PC-9 (cell line): ENCODE data around the gene CEP63. TPM values are rescaled to one million over a fixed set of nuclear protein-coding genes. Genes with fewer than 3 reads are reported as not detected.

Experiments
- BruUV-seq: library from RNA; stranded (reverse); fragments of 400-500 nt; replicated peaks from 2 replicates; lab custom pipeline; 2021; lab: Mats Ljungman, UMichigan
- CTCF ChIA-PET: fragments of 300-600 bp; sonication (Branson Sonifier 250); formaldehyde crosslinking; loops from one replicate; lab custom pipeline; 2022; ENCODE audit warnings: antibody characterized with exemption; lab: Charles Lee
- POLR2A ChIA-PET: fragments of 300-600 bp; sonication (Branson Sonifier 250); formaldehyde crosslinking; loops from one replicate; lab custom pipeline; 2022; ENCODE audit warnings: antibody characterized with exemption; ENCODE audit not compliant: unreplicated experiment; lab: Charles Lee
- DNase-seq, 2 experiments: peaks; one replicate each; pipeline versions ENCODE4 v3.0.0 to v3.0.0-alpha.2; 2015 to 2022; ENCODE audit warnings: mixed read lengths in 1 of 2
- H2AFZ ChIP-seq: fragments of 200-600 bp; sonication (generic); 2 replicates; pipeline ENCODE4 v1.8.1; 2017; ENCODE audit warnings: antibody characterized with exemption
- H3F3A ChIP-seq: fragments of 200-600 bp; sonication (generic); 2 replicates; pipeline ENCODE4 v1.8.1; 2017; ENCODE audit warnings: antibody characterized with exemption, mild to moderate bottlenecking, low read depth; ENCODE audit not compliant: insufficient read depth
- H3K27ac ChIP-seq: fragments of 200-600 bp; sonication (generic); 2 replicates; pipeline ENCODE4 v1.6.1; 2016; ENCODE audit warnings: mixed run types
- H3K27me3 ChIP-seq: fragments of 200-600 bp; sonication (generic); 2 replicates; pipeline ENCODE4 v1.6.1; 2016; ENCODE audit warnings: low read depth, mixed run types; ENCODE audit not compliant: insufficient read depth
- H3K36me3 ChIP-seq: fragments of 200-600 bp; sonication (generic); 2 replicates; pipeline ENCODE4 v1.6.1; 2016; ENCODE audit warnings: low read depth, mixed run types
- H3K4me1 ChIP-seq: fragments of 200-600 bp; sonication (generic); replicated peaks from 2 replicates; pipeline ENCODE4 v1.6.1; 2016; ENCODE audit warnings: mixed run types; ENCODE audit not compliant: insufficient read depth
- H3K4me2 ChIP-seq: fragments of 200-600 bp; sonication (generic); 2 replicates; pipeline ENCODE4 v1.6.1; 2017; ENCODE audit warnings: mixed run types
- H3K4me3 ChIP-seq: fragments of 200-600 bp; sonication (generic); 2 replicates; pipeline ENCODE4 v1.6.1; 2016; ENCODE audit warnings: mixed run types
- H3K79me2 ChIP-seq: fragments of 200-600 bp; sonication (generic); 2 replicates; pipeline ENCODE4 v1.6.1; 2017; ENCODE audit warnings: low read depth, mixed run types
- H3K9me2 ChIP-seq: fragments of 200-600 bp; sonication (generic); 2 replicates; pipeline ENCODE4 v1.8.1; 2017; ENCODE audit warnings: mild to moderate bottlenecking; ENCODE audit not compliant: insufficient read depth
- H3K9me3 ChIP-seq: fragments of 200-600 bp; sonication (generic); 2 replicates; pipeline ENCODE4 v1.8.1; 2016; ENCODE audit warnings: low read depth; ENCODE audit not compliant: insufficient read depth
- H4K20me1 ChIP-seq: fragments of 200-600 bp; sonication (generic); 2 replicates; pipeline ENCODE4 v1.8.1; 2017; ENCODE audit not compliant: insufficient read depth
- EZH2 ChIP-seq: fragments of 200-600 bp; sonication (generic); IDR thresholded peaks from 2 replicates; pipeline ENCODE4 v1.8.0; 2017; ENCODE audit warnings: antibody characterized with exemption, low read depth
- intact Hi-C: fragments of 100-400 bp; cut with micrococcal nuclease; formaldehyde crosslinking; loops from one replicate; pipeline ENCODE4 v1.10.0; 2022; ENCODE audit not compliant: unreplicated experiment
- total RNA-seq: library from RNA; stranded (reverse); gene quantifications from 2 replicates; pipeline ENCODE4 v1.2.3, GENCODE V29; 2021
- TF ChIP-seq, protein P1 (sequence below): fragments of 200-600 bp; sonication (generic); conservative IDR thresholded peaks from 2 replicates; pipeline ENCODE4 v1.6.1; 2017; ENCODE audit warnings: mixed run types, antibody characterized with exemption, mild to moderate bottlenecking, moderate library complexity

Gene CEP63
- total RNA-seq, 1 experiment from 2014 or later = 31.5 TPM

- Histone ChIP-seq H3K9me3 (no peaks in the 10 kb centered on the region), H3K4me1 (no peaks in the 10 kb centered on the region), H3K27me3 (peaks cover 95% of the 10 kb centered on the region), H3K79me2 (no peaks in the 10 kb centered on the region), H3K4me2 (no peak overlapping the region), H2AFZ (no peak overlapping the region), H3K4me3 (no peak overlapping the region), H3K36me3 (no peaks in the 10 kb centered on the region), H3F3A (no peaks in the 10 kb centered on the region), H3K9me2 (no peaks in the 10 kb centered on the region), H4K20me1 (no peaks in the 10 kb centered on the region), H3K27ac (no peak overlapping the region)
- intact Hi-C loops = loop anchor here (10.0 kb wide), 2 partner anchors 148 to 898 kb away; no protein-coding TSS in a partner anchor
- no TSS peak for BruUV-seq
- no peak for DNase-seq
- ChIA-PET CTCF (no interaction called here), POLR2A (no interaction called here)
- TF ChIP-seq, protein P1, sequence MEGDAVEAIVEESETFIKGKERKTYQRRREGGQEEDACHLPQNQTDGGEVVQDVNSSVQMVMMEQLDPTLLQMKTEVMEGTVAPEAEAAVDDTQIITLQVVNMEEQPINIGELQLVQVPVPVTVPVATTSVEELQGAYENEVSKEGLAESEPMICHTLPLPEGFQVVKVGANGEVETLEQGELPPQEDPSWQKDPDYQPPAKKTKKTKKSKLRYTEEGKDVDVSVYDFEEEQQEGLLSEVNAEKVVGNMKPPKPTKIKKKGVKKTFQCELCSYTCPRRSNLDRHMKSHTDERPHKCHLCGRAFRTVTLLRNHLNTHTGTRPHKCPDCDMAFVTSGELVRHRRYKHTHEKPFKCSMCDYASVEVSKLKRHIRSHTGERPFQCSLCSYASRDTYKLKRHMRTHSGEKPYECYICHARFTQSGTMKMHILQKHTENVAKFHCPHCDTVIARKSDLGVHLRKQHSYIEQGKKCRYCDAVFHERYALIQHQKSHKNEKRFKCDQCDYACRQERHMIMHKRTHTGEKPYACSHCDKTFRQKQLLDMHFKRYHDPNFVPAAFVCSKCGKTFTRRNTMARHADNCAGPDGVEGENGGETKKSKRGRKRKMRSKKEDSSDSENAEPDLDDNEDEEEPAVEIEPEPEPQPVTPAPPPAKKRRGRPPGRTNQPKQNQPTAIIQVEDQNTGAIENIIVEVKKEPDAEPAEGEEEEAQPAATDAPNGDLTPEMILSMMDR = no peak
- TF ChIP-seq EZH2 = no peak
Observed at GRCh38 chr3:134606033-134607025, 120.5 kb downstream of the CEP63 start.

- Histone ChIP-seq H3K79me2 (no peaks in the 10 kb centered on the region), H3K27me3 (peaks cover 92% of the 10 kb centered on the region), H4K20me1 (no peaks in the 10 kb centered on the region), H3K9me2 (no peaks in the 10 kb centered on the region), H3K4me1 (no peaks in the 10 kb centered on the region), H3F3A (no peaks in the 10 kb centered on the region), H3K4me3 (no peak overlapping the region), H3K27ac (no peak overlapping the region), H3K36me3 (no peaks in the 10 kb centered on the region), H2AFZ (no peak overlapping the region), H3K4me2 (no peak overlapping the region), H3K9me3 (no peaks in the 10 kb centered on the region)
- ChIA-PET POLR2A (no interaction called here), CTCF (no interaction called here)
- intact Hi-C loops = loop anchor here (10.0 kb wide), 2 partner anchors 147 to 897 kb away; no protein-coding TSS in a partner anchor
- DNase-seq = no peak
- BruUV-seq = no TSS peak
- TF ChIP-seq EZH2 = no peak
- TF ChIP-seq, protein P1 = no peak
Observed at GRCh38 chr3:134607054-134608022, 121.5 kb downstream of the CEP63 start.
